Stimulated activated CD4-positive, alpha-beta T cell treated with anti-CD3 and anti-CD28 coated beads, Interleukin-1b, Interleukin-23, amount 100 ng/mL, for 48 hours (primary cell): ENCODE measurements around the gene KLHL25.

Experiments used
- DNase-seq: peaks from one replicate; pipeline ENCODE4 v3.0.0-alpha.2; 2020

The KLHL25 gene

DNA sequence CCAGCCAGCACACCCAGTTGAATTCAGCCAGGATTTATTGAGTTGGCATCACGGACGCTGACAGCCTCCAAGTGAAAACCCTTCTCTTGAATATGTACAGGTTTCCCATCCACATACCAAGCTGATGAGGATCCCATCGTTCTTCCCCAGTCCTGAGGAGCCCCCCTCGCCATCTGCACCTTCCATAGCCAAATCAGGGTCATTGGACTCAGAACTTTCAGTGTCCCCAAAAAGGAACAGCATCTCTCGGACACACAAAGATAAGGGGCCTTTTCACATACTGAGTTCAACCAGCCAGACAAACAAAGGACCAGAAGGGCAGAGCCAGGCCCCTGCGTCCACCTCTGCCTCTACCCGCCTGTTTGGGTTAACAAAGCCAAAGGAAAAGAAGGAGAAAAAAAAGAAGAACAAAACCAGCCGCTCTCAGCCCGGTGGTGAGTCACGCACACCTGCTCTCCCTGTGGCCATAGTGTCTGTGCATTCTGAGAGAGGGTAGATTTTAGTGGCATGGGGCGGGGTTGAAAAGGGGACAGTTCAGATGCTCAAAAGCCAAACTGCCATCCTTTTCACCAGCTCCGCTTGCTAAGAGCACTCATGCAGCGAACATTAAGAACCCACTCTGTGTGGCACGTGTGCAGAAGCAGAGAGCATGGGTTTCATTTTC lies 51.2 kb downstream of the KLHL25 start:
- DNase-seq = no peak

DNA sequence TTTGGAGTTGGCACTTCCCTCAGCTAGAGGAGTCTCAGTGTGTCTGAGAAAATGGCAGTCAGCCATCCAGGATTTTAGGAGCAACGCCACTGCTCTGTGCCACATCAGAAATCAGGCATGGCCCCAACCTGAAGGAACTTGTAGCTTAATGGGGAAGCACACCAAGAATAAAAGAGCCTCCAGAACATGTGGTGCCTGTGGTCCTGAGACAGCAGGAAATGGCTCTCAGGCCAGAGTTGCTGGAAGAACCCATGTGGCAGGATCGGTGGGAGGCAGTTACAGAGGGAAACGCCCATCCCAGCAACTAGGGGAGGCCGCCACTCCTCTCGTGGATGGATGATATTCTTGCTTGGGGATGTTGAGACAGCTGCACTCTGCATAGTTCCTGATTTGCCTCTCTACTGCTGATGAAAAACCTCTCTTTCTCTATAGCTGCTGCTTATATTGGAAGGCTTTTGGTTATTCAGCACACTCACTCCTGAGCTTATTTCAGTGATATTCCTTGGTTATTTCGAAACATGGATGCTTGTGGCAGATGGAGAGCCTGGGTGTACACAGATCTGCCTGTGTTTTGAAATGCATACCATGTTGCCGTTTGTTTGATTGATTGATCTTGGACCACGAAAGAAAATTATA lies 52.4 kb downstream of the KLHL25 start:
- no peak for DNase-seq

DNA sequence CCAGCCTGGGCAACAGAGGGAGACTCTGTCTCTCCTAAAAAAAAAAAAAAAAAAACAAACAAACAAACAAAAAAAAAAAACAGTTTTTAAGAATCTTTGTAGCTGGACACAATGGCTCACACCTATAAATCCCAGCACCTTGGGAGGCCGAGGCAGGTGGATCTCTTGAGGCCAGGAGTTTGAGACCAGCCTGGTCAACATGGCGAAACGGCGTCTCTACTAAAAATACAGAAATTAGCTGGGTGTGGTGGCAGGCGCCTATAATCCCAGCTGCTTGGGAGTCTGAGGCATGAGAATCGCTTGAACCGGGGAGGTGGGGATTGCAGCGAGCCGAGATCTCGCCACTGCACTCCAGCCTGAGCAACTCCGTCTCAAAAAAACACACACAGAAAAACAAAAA lies 53.1 kb downstream of the KLHL25 start:
- no peak for DNase-seq

DNA sequence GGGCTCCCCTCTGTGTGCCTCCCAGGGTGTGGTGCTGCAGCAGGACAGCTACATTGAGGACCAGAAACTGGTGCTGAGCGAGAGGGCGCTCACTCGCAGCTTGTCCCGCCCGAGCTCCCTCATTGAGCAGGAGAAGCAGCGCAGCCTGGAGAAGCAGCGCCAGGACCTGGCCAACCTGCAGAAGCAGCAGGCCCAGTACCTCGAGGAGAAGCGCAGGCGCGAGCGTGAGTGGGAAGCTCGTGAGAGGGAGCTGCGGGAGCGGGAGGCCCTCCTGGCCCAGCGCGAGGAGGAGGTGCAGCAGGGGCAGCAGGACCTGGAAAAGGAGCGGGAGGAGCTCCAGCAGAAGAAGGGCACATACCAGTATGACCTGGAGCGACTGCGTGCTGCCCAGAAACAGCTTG lies 53.7 kb downstream of the KLHL25 start:
- DNase-seq = no peak

DNA sequence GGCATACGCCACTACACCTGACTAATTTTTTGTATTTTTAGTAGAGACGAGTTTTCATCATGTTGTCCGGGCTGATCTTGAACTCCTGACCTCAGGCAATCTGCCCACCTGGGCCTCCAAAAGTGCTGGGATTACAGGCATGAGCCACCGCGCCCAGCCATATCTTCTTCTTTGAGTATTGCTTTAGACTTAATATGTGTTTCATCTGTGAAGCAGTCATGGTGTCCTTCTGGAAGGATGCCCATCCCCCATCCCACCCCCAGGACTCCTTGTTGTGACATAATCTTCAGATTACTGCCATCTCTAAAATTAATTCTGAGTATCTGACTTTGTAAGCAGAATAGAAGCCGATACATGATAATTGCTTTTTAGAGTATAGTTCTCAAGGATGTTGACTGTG lies 57.7 kb downstream of the KLHL25 start:
- no peak for DNase-seq

DNA sequence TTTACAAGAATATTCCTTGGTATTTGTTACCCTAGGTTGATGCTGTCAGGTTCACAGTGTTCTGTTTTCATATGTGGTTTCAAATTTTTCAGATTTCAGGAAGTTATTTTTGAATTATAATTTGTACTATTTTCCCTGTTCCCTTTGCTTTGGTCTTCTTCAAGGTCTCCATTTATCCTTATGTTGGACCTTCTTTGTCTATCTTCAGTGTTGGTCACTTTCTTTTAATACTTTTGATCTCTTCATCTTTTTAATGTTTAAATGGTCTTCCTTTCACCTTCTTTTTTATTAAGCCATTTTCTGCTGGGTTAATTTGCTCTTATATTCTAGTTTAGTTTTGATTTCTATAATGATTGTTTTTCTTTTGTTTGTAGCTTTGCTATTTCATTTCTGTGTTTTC lies 61.3 kb downstream of the KLHL25 start:
- no peak for DNase-seq

DNA sequence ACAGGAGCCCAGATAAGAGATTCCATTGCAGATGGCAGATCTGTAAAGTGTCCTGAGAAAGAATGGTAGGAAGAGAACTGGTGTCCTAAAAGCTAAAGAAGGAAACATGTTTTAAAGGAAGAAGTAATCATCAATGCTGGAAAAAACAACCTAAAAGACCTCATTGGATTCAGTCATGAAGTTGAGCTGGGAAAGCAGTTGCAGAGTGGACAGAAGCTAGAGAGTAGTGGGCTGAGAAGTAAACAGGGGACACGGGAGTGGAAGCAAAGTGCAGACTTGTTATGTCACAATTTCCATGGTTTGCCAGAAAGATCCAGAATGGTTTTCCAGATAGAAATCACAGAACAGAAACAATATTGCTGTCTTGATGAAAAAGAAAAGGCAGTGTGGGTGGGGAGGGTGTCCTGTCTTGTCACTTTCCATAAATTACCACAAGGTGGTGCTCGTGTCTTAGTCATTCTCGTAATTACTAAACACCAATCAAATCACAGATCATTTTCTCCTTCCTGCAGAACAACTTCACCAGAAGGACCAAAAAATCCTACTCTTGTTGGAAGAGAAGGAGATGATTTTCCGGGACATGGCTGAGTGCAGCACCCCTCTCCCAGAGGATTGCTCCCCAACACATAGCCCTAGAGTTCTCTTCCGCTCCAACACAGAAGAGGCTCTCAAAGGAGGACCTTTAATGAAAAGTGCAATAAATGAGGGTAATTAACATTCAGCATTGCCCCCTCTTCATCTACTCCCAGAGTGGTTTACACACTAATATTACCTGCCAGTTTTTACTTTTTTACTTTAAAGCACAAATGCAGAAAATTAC lies 64.5 kb downstream of the KLHL25 start:
- peak; percentile 30 for DNase-seq

DNA sequence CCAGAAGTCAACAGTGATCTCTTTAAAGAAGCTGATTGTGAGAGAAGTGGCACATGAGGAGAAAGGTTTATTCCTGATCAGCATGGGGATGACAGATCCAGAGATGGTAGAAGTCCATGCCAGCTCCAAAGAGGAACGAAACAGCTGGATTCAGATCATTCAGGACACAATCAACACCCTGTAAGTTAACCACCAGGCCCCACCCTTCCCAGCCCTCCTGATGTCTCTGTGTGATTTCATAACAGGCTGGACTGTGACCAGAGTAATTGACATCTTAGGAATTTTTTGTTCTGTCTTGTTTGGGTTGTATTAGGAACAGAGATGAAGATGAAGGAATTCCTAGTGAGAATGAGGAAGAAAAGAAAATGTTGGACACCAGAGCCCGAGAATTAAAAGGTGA lies 67.7 kb downstream of the KLHL25 start:
- DNase-seq = no peak

DNA sequence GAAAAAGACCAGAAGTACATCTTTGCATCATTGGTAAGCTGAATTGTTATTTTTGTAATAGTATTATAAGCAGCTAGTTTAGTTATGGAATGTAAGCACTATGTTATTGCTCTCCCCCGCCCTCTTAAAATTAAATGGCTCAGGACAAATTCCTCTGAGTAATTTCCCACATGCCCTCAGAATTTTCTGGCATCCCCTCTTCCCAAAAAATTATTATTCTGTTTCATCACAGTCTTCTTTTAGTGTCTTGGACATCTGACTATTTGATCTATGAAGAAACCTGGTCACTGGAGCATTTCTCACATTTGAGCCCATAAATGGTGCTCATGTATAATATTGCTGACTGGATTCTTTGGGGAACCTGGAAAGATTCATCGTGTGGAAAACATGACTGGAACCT lies 68.3 kb downstream of the KLHL25 start:
- no peak for DNase-seq

DNA sequence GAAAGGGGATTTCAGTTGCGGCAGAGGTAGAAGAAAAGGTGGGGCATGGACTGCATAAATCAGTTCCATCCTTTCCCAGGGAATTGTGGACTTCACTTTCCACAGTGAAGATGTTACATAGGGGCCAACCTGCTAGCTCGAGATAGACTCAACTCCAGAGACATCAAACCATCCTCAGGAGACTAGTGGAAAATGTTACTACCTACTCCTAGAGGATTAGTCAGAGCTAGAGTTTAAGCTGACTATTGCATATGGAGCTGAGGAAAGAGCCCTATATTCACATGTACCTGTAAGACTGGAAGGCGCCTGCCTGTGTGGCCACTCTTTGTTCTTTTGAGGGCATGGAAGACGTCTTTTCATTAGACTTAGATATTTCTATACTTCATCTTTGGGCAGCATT lies 69.2 kb downstream of the KLHL25 start:
- no peak for DNase-seq

DNA sequence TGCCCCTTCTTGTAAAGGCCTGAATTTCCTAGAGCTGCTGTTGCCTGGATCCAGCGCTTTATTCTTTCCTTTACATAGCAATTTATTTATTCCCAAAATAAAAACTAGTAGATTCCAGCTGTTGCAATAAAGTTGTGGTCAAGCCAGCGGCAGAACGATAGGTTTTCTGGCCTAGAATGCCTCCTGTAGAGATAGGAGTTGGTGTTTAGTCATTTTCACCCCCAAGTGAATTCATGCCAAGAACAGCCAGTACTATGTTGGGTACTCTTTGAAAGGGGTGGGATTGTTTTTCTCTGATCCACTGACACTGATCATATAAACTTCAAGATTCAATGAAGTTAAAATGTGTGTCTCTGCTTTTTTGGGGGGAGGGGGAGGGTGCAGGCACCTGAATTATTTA lies 69.7 kb downstream of the KLHL25 start:
- no peak for DNase-seq

DNA sequence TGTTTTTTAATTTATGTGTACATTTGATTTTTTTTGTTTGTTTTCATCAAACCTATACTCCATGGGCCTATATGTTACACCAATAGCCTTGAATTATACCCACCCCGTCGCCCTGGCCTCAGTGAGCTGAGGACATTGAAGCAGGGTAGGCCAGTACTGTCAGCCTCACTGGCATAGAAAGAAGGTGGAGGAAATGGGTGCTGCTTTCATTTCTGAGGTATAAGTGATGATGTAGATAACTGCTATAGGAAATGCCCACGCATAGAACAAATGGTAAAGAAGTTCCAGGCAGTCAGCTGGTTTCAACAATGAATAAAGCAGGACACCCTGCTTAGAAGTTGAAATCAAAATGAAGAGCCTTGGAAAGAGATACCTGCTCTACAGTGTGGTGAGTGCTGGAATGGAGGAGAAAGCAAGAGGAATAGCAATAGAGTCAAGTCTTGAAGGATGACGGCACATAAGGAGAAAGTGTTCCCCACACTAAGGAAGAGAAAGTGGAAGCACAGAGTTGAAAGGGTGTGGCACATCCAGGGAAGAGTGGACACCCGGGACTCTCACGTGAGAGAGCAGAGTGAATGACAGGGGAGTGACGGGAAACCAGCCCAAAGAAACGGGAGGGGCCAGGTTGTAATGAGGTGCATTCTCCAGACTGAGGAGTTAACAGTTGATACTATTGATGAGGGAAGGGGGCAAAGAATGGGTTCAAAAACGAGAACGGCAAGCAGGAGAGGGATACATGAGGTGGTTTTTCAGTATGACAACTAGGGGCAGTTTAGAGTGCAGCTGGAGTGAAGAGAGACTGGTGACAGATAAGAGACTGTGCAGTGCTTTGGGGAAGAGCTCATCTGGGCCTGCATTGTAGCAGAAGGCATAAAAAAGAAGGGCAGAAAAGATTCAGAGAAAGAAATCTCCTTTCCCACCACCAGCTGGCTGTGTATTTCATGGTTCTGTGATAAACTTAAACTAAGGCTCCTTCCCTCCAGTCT lies 70.5 kb downstream of the KLHL25 start:
- no peak for DNase-seq

DNA sequence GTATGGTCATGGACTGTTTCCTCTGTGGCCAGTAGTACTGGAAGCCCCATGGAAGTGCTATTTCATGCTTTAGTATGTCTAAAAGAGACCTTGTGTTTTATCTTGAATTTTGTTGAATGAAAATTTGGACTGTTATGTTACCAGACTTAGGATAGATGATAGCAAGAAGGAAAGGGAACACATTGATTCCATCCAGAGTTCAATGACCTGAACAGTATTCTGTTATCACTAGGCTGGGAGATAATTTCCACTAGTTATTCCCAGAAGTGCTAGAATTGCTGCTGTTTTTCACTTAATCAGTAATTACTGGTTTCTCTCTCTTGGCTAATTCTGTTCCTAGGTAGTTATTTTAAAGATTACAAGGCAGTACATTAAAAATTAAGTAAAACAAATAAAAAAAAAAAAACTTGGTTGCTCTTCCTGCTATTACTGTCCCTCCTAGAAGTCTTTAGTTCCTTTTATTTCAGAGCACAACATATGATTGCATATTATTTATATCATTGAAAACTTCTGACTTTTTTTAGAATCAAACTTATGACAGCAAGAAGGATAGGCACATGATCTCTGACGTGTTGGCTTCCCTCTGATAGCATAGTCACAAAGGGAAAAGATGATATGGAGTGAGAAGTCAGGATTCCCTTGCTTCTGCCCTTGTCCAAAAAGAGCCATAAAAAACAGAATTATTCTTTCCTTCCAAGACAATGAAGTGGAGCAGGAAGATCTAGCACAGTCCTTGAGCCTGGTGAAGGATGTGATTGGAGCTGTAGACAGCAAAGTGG lies 72.2 kb downstream of the KLHL25 start:
- DNase-seq = no peak

DNA sequence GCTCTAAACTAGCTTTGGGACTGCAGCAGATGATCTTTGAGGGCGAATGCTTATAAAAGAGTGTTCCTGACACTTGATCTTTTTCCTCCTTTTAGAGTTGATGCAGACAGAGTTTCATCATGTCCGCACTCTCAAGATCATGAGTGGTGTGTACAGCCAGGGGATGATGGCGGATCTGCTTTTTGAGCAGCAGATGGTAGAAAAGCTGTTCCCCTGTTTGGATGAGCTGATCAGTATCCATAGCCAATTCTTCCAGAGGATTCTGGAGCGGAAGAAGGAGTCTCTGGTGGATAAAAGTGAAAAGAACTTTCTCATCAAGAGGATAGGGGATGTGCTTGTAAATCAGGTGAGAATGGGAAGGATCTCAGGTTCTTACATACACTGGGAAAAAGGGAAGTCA lies 75.7 kb downstream of the KLHL25 start:
- no peak for DNase-seq

DNA sequence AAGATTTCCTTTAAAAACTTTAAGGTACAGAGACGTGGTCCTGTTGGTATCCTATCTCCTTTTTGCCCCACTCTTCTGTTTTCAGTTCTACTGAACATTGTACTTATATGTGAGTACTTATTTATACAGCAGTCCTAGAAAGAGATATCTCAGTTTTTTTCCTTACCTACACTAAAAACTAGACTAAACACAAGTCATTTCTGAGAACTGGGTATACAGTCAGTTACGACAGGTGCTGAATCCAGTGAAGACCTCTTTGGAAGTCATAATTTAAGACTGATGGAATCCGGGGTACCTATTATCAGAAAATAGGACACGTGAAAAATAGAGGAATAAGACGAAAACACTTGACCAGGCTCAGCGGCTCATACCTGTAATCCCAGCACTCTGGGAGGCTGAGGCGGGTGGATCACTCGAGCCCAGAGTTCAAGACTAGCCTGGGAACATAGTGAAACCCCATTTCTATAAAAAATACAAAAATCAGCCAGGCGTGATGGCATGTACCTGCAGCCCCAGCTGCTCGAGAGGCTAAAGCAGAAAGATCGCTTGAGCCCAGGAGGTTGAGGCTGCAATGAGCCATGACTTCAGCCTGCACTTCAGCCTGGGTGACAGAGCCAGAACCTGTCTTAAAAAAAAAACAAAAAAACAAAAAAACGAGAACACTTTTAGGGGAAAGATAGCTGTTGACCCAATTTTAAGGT lies 76.3 kb downstream of the KLHL25 start:
- DNase-seq = no peak

DNA sequence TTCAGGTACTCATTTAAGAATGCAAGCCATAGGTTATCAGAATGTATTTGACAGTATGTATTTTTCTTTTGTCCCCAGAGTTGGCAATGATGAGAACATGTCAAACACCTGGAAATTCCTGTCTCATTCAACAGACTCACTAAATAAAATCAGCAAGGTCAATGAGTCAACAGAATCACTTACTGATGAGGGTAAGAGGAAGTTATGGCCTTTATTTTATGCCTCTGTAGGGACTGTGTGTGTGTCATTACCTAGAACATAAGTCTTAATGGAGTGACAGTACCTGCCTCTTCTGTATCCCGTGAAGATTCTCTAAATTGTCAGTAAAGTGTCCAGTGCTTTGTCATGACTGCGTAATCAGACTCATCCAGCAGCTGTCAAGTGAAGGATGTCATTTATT lies 77.5 kb downstream of the KLHL25 start:
- no peak for DNase-seq

DNA sequence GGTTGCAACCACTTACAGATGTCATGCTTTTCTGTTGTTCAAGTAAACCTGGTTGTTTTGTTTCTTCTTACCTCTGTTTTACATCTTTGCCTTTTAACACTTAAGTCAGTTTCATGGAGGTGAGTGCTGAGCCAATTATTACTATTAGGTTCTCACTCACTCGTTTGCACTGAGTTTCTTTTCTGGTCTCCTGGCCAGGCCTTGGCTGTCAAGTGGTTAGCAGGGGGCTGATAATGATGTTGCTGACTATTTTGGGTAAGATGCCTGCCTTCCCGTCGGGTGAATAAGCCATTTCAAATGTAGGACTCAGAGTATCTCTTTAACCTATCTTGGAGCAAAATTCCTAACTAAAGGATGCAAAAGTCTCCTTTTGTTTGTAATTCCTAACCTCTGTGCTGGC lies 78.5 kb downstream of the KLHL25 start:
- DNase-seq = no peak

DNA sequence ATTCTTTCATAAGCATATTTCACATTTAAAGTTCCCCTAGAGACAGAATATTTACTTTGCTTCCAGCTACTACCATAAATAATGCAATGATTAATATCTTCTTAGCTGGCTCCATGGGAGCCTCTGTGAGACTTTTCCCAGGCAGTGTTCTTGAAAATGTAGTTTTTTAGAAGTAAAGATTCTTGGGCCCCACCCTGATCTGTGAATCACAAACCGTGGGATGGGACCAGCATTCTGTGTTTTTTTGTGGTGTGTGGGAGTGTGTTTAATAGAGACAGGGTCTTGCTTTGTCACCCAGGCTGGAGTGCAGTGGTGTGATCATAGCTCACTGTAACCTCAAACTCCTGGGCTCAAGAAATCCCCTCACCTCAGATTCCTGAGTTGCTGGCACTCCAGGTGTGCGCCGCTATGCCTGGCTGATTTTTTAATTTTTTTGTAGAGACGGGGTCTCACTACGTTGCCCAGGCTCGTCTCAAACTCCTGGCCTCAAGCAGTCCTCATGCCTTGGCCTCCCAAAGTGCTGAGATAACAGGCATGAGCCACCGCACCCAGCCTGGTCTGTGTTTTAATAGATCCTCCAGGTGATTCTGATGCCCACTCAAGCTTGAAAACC lies 83.0 kb downstream of the KLHL25 start:
- DNase-seq = no peak

DNA sequence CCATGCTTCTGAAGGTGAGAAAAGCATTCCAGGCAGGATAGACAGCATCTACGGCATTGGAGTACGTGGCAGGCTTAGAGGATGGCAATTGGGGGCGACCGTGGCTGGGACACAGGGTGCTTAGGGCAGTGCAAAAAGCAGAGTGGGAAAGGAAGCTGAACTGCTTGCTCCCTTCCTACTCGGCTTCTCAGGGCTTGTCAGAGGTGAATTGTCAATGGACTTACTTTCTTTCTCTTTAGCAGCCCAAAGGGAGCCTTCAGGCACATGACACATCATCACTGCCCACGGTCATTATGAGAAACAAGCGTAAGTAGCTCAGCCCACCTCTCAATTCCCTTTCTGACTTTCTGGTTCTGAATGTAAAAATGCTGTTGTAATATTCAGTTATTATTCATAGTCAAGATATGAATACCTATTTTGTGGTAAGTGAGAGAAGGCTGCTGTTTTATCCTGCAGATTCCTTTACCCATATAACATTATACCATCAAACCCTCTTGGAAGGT lies 84.3 kb downstream of the KLHL25 start:
- peak; percentile 72 for DNase-seq
